Endothelial cell of umbilical vein (primary cell): ENCODE data around the gene TM7SF2. TPM values are rescaled to one million over a fixed set of nuclear protein-coding genes. Genes with fewer than 3 reads are reported as not detected.

ENCODE experiments used
- BruUV-seq: library from RNA; stranded (reverse); fragments of 400-500 nt; replicated peaks from 2 replicates; lab custom pipeline; 2021; lab: Mats Ljungman, UMichigan
- CTCF ChIA-PET: fragments of 300-600, 350-600 bp; sonication (Branson Sonifier 250); formaldehyde crosslinking; loops from one replicate; lab custom pipeline; 2021; ENCODE audit warnings: antibody characterized with exemption, inconsistent platforms; lab: Charles Lee
- POLR2A ChIA-PET: fragments of 300-600, 350-600 bp; sonication (Branson Sonifier 250); formaldehyde crosslinking; loops from one replicate; lab custom pipeline; 2021; ENCODE audit warnings: antibody characterized with exemption, inconsistent platforms; lab: Charles Lee
- DNase-seq: peaks from one replicate; pipeline ENCODE4 v3.0.0-alpha.2; 2011; ENCODE audit warnings: low read depth, low spot score
- FAIRE-seq: peaks from 2 replicates; lab custom pipeline; 2011; peaks lifted over from hg19 to GRCh38; lab: Jason Lieb, UNC
- H2AFZ ChIP-seq: 2 replicates; pipeline ENCODE4 v1.6.0; 2012; ENCODE audit warnings: low read depth, low read length, control low read depth, inconsistent platforms
- H3K27ac ChIP-seq: 2 replicates; pipeline ENCODE4 v1.5.1; 2011; ENCODE audit warnings: low read depth, mild to moderate bottlenecking, control low read depth, low read length, moderate library complexity; ENCODE audit not compliant: insufficient read depth
- H3K27me3 ChIP-seq, 2 experiments: 2 replicates each; pipeline versions ENCODE4 v1.6.0 to v1.6.1; 2011; ENCODE audit warnings: low read length in 2 of 2, mixed read lengths in 1 of 2; ENCODE audit not compliant: control insufficient read depth in 2 of 2, insufficient read depth in 2 of 2
- H3K36me3 ChIP-seq, 2 experiments: 2 replicates in 1 of 2; 3 replicates in 1 of 2; pipeline ENCODE4 v1.5.1; 2011; ENCODE audit warnings: low read length in 2 of 2, mild to moderate bottlenecking in 1 of 2, moderate library complexity in 1 of 2; ENCODE audit not compliant: control insufficient read depth in 2 of 2, insufficient read depth in 2 of 2; ENCODE audit errors: extremely low read depth in 1 of 2
- H3K4me1 ChIP-seq: 3 replicates; pipeline ENCODE4 v1.5.1; 2011; ENCODE audit warnings: mild to moderate bottlenecking, low read length; ENCODE audit not compliant: control insufficient read depth, insufficient read depth; ENCODE audit errors: extremely low read depth
- H3K4me2 ChIP-seq: 2 replicates; pipeline ENCODE4 v1.6.1; 2011; ENCODE audit warnings: low read length, control low read depth, mixed read lengths; ENCODE audit not compliant: insufficient read depth
- H3K4me3 ChIP-seq, 3 experiments: fragments of 200-600 bp in 1 of 3; sonication (generic), shearing (Covaris generic) in 1 of 3; replicated peaks in 1 of 3; 2 replicates each; pipeline ENCODE4 v1.5.1; 2011 to 2016; ENCODE audit warnings: control low read depth in 3 of 3, low read length in 3 of 3, mild to moderate bottlenecking in 2 of 3, inconsistent platforms in 1 of 3, low read depth in 1 of 3, moderate library complexity in 1 of 3; ENCODE audit not compliant: insufficient read depth in 1 of 3
- H3K79me2 ChIP-seq: 2 replicates; pipeline ENCODE4 v1.6.0; 2012; ENCODE audit warnings: low read length, inconsistent platforms; ENCODE audit not compliant: control insufficient read depth, insufficient read depth
- H3K9ac ChIP-seq: replicated peaks from 2 replicates; pipeline ENCODE3; 2011; ENCODE audit warnings: low read length, control low read depth; ENCODE audit not compliant: insufficient read depth; ENCODE audit errors: extremely low read depth
- H3K9me1 ChIP-seq: replicated peaks from 3 replicates; pipeline ENCODE4 v1.6.0; 2011; ENCODE audit warnings: mild to moderate bottlenecking, low read length; ENCODE audit not compliant: control insufficient read depth, insufficient read depth; ENCODE audit errors: extremely low read depth
- H3K9me3 ChIP-seq: replicated peaks from 2 replicates; pipeline ENCODE4 v1.5.1; 2012; ENCODE audit warnings: low read length, inconsistent platforms; ENCODE audit not compliant: control insufficient read depth, insufficient read depth
- H4K20me1 ChIP-seq: replicated peaks from 2 replicates; pipeline ENCODE3; 2011; ENCODE audit warnings: mild to moderate bottlenecking, low read length; ENCODE audit not compliant: control insufficient read depth, insufficient read depth; ENCODE audit errors: extremely low read depth
- CTCF ChIP-seq, 2 donors: IDR thresholded peaks; 1 replicate in 1 of 2; 2 replicates in 1 of 2; pipeline ENCODE4 v1.5.1; 2011; ENCODE audit warnings: low read length in 2 of 2, mild to moderate bottlenecking in 2 of 2, moderate library complexity in 2 of 2, control low read depth in 1 of 2, inconsistent platforms in 1 of 2, low read depth in 1 of 2; ENCODE audit not compliant: insufficient read depth in 1 of 2; ENCODE audit errors: extremely low read depth in 1 of 2
- EZH2 ChIP-seq: IDR thresholded peaks from 2 replicates; pipeline ENCODE4 v1.6.1; 2012; ENCODE audit warnings: borderline replicate concordance, low read depth, mild to moderate bottlenecking, moderate library complexity, low read length, inconsistent platforms; ENCODE audit not compliant: severe bottlenecking
- FOS ChIP-seq: IDR thresholded peaks from 2 replicates; pipeline ENCODE4 v1.6.1; 2011; ENCODE audit warnings: mild to moderate bottlenecking, low read length, moderate library complexity, borderline replicate concordance; ENCODE audit not compliant: insufficient read depth
- GATA2 ChIP-seq: IDR thresholded peaks from 2 replicates; pipeline ENCODE4 v1.7.0; 2011; ENCODE audit warnings: low read depth, mild to moderate bottlenecking, moderate library complexity, mixed read lengths, low read length; ENCODE audit not compliant: insufficient read length, insufficient read depth
- JUN ChIP-seq: IDR thresholded peaks from 2 replicates; pipeline ENCODE4 v1.6.1; 2011; ENCODE audit warnings: borderline replicate concordance, low read depth; ENCODE audit not compliant: insufficient read length, insufficient read depth
- MAX ChIP-seq: IDR thresholded peaks from 2 replicates; pipeline ENCODE4 v1.6.1; 2011; ENCODE audit not compliant: insufficient read depth, insufficient read length
- MYC ChIP-seq: IDR thresholded peaks from one replicate; pipeline ENCODE4 v1.6.1; 2011; ENCODE audit warnings: mild to moderate bottlenecking, low read depth, low read length
- POLR2A ChIP-seq: IDR thresholded peaks from 2 replicates; pipeline ENCODE4 v1.6.1; 2012; ENCODE audit warnings: low read depth, mild to moderate bottlenecking, control low read depth, low read length
- POLR2AphosphoS5 ChIP-seq: IDR thresholded peaks from 2 replicates; pipeline ENCODE4 v1.6.1; 2012; ENCODE audit warnings: low read depth, mild to moderate bottlenecking, control low read depth, low read length, moderate library complexity; ENCODE audit not compliant: insufficient read depth
- dilution Hi-C: fragments of 300-500 bp; cut with MboI; formaldehyde crosslinking; loops from one replicate; pipeline ENCODE4 v1.15.0; 2019; ENCODE audit warnings: low sequenced_read_pairs; ENCODE audit not compliant: extremely low pct_ligation_motif_present
- intact Hi-C: fragments of 100-400 bp; cut with micrococcal nuclease; formaldehyde crosslinking; loops from one replicate; pipeline ENCODE4 v1.10.0; 2022
- polyA plus RNA-seq, 4 experiments: library from polyadenylated mRNA; depleted of rRNA in 3 of 4; stranded (reverse) in 3 of 4; unstranded in 1 of 4; fragments of >200 nt; gene quantifications; 2 replicates each; pipeline versions ENCODE4 v1.2.1 to v1.2.3, GENCODE V29; 2011 to 2012; ENCODE audit warnings: missing spikeins in 1 of 4
- total RNA-seq: library from RNA; stranded (reverse); gene quantifications from 2 replicates; pipeline ENCODE4 v1.2.3, GENCODE V29; 2021

The TM7SF2 gene
- total and polyA plus RNA-seq, 2 donors (not counting 3 experiments of a cell fraction or from before 2014, with no cell fraction given): 11.6 to 47.1 TPM

- no peaks in the 10 kb centered on the region for H4K20me1 ChIP-seq
- FAIRE-seq (peak; percentile 15), DNase-seq (peak; percentile 40)
- H3K27ac ChIP-seq: peak overlapping the region; percentile 89
- peaks cover under 1 to 30% of the 10 kb centered on the region in 2 experiments for H3K36me3 ChIP-seq
- no peaks in the 10 kb centered on the region for H3K27me3 ChIP-seq
- intact Hi-C loops: loop anchor here (1.0 kb wide), 2 partner anchors 36 to 48 kb away; partner anchors contain the start of gene CAPN1
- TF ChIP-seq JUN (no peak), MAX (no peak), CTCF (IDR thresholded peaks at IDR 0.05; ENCODE audit: extremely low read depth in 1 of 2, insufficient read depth in 1 of 2, low read depth in 1 of 2, low read length in 2 of 2) (no peak), MYC (no peak), EZH2 (no peak), GATA2 (no peak), POLR2AphosphoS5 (no peak), FOS (no peak), POLR2A (no peak)
- dilution Hi-C loops: no loop called here
- peaks cover 14% of the 10 kb centered on the region for H3K79me2 ChIP-seq
- peak overlapping the region; percentile 51 to 62 (median 52) for H3K4me3 ChIP-seq
- peak overlapping the region; percentile 62 for H3K4me2 ChIP-seq
- ChIA-PET CTCF (interaction anchor here (0.6 to 4.0 kb wide), 4 partner anchors 17 to 1300 kb away, joined by 3 to 27 read pairs (median 6); partner anchors contain the start of genes CAPN1, TM7SF2 and ZNHIT2), POLR2A (no interaction called here)
- peak overlapping the region; percentile 80 for H2AFZ ChIP-seq
- peaks cover 12% of the 10 kb centered on the region for H3K4me1 ChIP-seq
- H3K9ac ChIP-seq: peak overlapping the region; percentile 92
- H3K9me3 ChIP-seq: no peaks in the 10 kb centered on the region
- no TSS peak for BruUV-seq
- no peaks in the 10 kb centered on the region for H3K9me1 ChIP-seq
These were observed 22.1 kb downstream of the TM7SF2 start for GRCh38 chr11:65133724-65134123.
